Large intestine (tissue), 3 donors: ENCODE measurements around the gene MAP1B. TPM values are rescaled to one million over a fixed set of nuclear protein-coding genes. Genes with fewer than 3 reads are reported as not detected.

ENCODE experiments used
- DNase-seq, 2 donors: peaks; one replicate each; pipeline versions ENCODE4 v3.0.0 to v3.0.0-alpha.2; 2013
- H3K27ac ChIP-seq: one replicate; pipeline ENCODE4 v1.5.1; 2013; ENCODE audit warnings: low read length
- H3K27me3 ChIP-seq: 2 replicates; pipeline ENCODE4 v1.6.1; 2013; ENCODE audit warnings: low read length; ENCODE audit not compliant: control insufficient read depth, insufficient read depth
- H3K36me3 ChIP-seq: 2 replicates; pipeline ENCODE4 v1.6.1; 2013; ENCODE audit warnings: low read length; ENCODE audit not compliant: control insufficient read depth, insufficient read depth
- H3K4me1 ChIP-seq: one replicate; pipeline ENCODE4 v1.6.1; 2013; ENCODE audit warnings: low read length; ENCODE audit not compliant: control insufficient read depth, insufficient read depth
- H3K4me3 ChIP-seq: one replicate; pipeline ENCODE4 v1.5.1; 2013; ENCODE audit warnings: low read length
- H3K9me3 ChIP-seq: one replicate; pipeline ENCODE4 v1.6.1; 2013; ENCODE audit warnings: mild to moderate bottlenecking, low read depth, low read length, moderate library complexity; ENCODE audit not compliant: control insufficient read depth
- WGBS: methylation state at CpG from one replicate; pipeline ENCODE4 v1.1.5; 2013; ENCODE audit warnings: low lambda C conversion rate; ENCODE audit not compliant: insufficient coverage; 5-methylcytosine and 5-hydroxymethylcytosine counted together
- polyA plus RNA-seq: library from polyadenylated mRNA; unstranded; fragments of 120-200 nt; gene quantifications from one replicate; pipeline ENCODE4 v1.2.1, GENCODE V29; 2013

Gene MAP1B
- polyA plus RNA-seq, 1 donor, result 31.0 TPM

DNA sequence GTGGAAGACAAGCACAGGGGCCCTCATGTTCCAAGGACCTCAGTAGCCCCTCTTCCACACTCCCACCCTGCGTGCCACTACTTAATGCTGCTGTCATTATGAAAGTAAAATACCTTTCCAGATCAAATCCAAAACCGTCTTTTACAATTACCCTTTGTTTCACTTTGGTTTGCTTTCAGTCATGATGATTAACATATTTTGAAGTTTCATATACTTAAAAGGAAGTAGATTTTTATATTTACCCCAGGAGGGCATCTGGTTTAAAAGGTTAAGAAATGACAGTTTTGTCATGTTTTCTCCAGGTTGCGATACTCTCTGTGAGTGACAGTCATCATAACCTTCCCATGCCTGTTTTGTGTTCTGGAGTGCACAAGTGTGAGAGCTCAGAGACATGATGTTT is 13.5 kb upstream of the MAP1B start:
- Histone ChIP-seq H3K4me3 (no peak overlapping the region), H3K36me3 (no peaks in the 10 kb centered on the region), H3K27me3 (no peaks in the 10 kb centered on the region), H3K27ac (no peak overlapping the region), H3K9me3 (no peaks in the 10 kb centered on the region), H3K4me1 (no peaks in the 10 kb centered on the region)
- 80% methylated on average over 1 of the region's 3 CpGs for WGBS
- DNase-seq, result no peak

DNA sequence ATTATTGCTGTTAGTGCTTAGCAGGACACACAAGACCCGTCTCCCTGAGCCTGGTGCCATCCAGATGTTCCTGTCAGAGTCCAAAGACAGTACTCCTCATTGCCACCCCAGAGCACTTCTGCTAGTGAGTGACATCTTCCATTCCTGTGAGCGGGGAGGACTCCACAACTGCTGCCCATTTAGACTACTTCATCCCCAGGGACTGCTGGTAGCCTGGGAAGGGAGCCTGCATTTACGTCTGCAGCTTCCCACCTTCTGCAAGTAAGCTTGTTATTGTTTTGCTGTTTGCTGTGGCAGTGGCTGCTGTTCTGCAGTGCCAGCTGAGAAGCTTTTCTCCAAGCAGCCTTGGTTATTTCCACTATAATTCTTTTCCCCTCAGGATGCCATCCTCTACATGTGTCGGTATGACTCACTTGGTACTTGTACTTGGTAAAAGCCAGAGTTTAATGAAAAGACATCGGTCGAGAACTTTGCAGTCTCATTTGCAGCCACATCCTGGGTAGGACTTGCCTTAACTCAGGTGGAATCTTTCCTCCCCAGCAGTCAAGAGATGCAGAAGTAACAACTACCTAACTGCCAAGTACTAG is 10.6 kb upstream of the MAP1B start:
- Histone ChIP-seq H3K9me3 (no peaks in the 10 kb centered on the region), H3K4me3 (no peak overlapping the region), H3K4me1 (no peaks in the 10 kb centered on the region), H3K27ac (no peak overlapping the region), H3K36me3 (no peaks in the 10 kb centered on the region), H3K27me3 (no peaks in the 10 kb centered on the region)
- DNase-seq, result no peak
- no CpG with 5 or more reads among the region's 6 CpGs for WGBS

DNA sequence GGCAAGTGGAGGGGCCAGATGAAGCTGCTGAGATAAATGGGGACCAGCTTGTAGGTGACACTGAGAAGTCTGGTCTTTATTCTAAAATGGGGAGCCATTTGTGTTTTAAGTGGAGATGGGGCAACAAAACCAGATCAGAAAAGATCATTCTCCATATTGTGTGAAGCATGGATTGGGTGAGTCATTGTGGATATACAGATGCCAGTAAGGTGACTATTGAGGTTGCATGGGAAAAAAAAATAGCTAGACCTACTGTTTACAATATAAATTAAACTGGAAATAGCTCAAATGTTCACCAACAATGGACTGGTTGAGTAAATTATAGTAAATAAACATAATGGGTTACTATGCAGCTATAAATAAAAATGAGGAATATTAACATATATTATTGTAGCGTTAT is 5.4 kb upstream of the MAP1B start:
- no peak for DNase-seq
- 100% methylated on average over 1 of the region's 1 CpG for WGBS

DNA sequence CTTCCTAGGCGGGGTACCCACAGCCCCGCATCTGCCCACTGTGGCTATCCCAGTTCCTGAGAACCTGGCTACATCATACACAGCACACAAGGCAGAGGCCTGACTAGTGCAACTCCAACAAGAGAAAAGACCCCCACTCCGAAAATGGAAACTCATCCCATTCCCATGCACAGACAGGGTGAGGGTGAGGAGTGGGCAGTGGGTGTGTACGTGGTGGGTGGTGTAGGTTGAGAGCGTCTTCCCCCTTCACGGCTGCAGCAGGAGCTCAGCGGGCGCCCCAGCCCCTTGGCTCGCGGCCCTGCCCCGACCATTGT is 501 bp upstream of the MAP1B start:
- no peak overlapping the region for H3K27ac ChIP-seq
- no CpG with 5 or more reads among the region's 11 CpGs for WGBS
- H3K36me3 ChIP-seq, result no peaks in the 10 kb centered on the region

More for the DNA sequence above, 5.4 kb upstream of the MAP1B start:
- Histone ChIP-seq H3K4me1 (no peaks in the 10 kb centered on the region), H3K9me3 (no peaks in the 10 kb centered on the region), H3K36me3 (no peaks in the 10 kb centered on the region), H3K27me3 (peaks cover 15% of the 10 kb centered on the region), H3K4me3 (no peak overlapping the region), H3K27ac (no peak overlapping the region)

DNA sequence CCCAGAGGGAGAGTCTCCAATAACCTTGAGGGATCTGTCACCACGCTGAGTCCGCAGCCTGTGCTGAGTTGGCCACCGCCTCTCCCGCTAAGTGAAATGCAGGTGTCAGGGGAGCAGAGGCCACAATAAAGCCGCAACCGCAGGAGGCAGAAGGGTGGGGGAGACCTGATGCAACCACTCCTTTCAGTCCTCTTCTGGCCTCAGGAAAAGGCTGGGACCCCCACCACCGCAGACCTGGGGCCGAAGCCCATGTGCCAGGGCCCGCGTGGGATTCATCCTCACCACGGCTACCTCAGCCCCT is 576 bp downstream of the MAP1B start:
- Histone ChIP-seq H3K27ac (peak overlapping the region; percentile 45), H3K27me3 (peaks cover 58% of the 10 kb centered on the region)
- no CpG with 5 or more reads among the region's 11 CpGs for WGBS

More for the DNA sequence above, 501 bp upstream of the MAP1B start:
- Histone ChIP-seq H3K27me3 (peaks cover 50% of the 10 kb centered on the region), H3K4me3 (peak overlapping the region; percentile 62), H3K4me1 (peaks cover 2% of the 10 kb centered on the region), H3K9me3 (peaks cover 5% of the 10 kb centered on the region)
- no peak for DNase-seq

DNA sequence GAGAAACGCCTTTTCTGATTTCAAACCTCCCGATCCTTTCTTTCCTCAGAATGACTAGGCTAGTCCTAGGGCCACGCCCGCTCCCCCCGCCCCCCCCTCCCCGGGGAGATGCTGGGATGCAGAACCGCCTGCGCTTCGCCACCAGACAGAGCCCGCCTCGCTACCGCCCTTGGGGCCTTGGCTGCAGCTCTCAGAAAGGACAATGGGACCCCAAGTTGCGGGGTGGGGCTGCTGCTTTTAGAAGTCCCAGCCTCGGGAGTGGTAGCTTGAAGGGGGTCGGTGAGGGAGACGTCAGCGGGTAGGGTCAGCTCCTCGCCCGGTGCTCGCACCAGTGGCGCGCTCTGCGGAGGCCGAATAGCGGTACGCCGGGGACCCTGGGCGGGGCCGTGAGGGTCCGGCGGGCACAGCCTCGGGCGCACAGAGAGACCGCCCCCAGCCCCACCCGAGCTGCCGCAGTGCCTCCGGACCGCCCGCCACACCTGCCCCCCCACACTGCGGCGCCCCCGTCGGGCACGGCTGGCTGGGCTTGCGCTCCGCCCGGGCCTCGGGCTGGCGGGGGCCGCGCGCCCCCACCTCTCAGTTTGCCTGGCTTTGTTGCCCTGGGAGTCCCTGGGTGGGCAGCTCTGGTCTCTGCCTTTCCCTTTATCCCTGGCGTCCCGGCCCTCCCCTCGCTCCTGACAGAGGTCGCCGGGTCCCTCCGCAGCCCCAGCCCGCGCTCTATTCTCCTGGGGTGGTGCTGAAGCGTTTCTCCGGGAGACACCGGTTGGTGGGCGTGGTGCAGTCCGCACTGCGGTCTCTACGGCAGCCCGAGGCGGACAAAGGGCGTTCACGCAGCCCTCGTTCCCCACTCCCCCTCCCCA is 1.2 kb downstream of the MAP1B start:
- no CpG with 5 or more reads among the region's 72 CpGs for WGBS
- Histone ChIP-seq H3K9me3 (peaks cover 5% of the 10 kb centered on the region), H3K27me3 (peaks cover 58% of the 10 kb centered on the region), H3K27ac (peak overlapping the region; percentile 45), H3K4me3 (peak overlapping the region; percentile 62), H3K4me1 (peaks cover 2% of the 10 kb centered on the region), H3K36me3 (no peaks in the 10 kb centered on the region)
- peak; percentile 24 to 51 for DNase-seq

More for the DNA sequence above, 576 bp downstream of the MAP1B start:
- peak overlapping the region; percentile 62 for H3K4me3 ChIP-seq
- DNase-seq, result peak in 1 of 2 donors; percentile 27
- peaks cover 5% of the 10 kb centered on the region for H3K9me3 ChIP-seq
- no peaks in the 10 kb centered on the region for H3K36me3 ChIP-seq
- peaks cover 2% of the 10 kb centered on the region for H3K4me1 ChIP-seq

DNA sequence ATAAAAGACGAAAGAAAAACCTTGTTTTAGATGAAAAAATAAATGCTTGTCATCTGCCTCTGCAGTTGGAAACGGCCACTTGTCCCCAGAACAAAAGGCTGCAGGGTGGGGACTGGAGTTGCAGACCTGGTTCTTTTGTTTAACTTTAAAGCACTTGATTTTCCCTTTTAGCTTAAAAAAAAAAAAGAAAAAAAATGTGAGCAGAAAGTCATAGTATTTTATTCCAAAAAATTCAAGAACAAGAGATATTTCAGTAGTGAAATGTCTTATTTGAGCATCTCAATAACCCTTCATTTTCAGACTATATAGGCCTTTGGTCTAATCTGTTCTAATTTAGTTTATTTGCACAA is 1.8 kb downstream of the MAP1B start:
- 0% methylated on average over 1 of the region's 2 CpGs for WGBS
- Histone ChIP-seq H3K36me3 (no peaks in the 10 kb centered on the region), H3K4me1 (peaks cover 2% of the 10 kb centered on the region), H3K27ac (peak overlapping the region; percentile 23), H3K9me3 (peaks cover 5% of the 10 kb centered on the region), H3K27me3 (peaks cover 58% of the 10 kb centered on the region), H3K4me3 (peak overlapping the region; percentile 62)
- no peak for DNase-seq

DNA sequence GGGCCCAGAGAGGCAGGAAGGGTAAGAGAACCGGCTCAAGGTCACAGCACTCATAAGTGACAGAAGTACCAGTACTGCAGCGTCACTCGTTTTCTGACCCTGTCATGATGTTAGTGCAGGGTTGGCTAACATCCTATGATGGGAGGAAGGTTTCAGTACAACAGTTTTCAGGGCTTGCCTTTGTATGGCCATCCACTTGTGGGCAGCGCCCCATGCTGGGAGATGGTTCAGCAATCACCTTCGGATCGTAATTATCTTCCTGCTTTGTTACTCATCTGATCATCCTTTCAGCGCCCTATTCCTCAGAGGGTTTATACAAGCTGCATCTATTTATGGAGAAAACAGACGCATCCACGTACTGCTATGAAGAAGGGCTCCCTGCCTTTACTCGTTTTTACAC is 2.4 kb downstream of the MAP1B start:
- DNase-seq, result no peak
- Histone ChIP-seq H3K4me3 (no peak overlapping the region), H3K4me1 (peaks cover 2% of the 10 kb centered on the region), H3K27ac (no peak overlapping the region), H3K27me3 (peaks cover 52% of the 10 kb centered on the region), H3K9me3 (peaks cover 5% of the 10 kb centered on the region), H3K36me3 (no peaks in the 10 kb centered on the region)
- 80% methylated on average over 1 of the region's 10 CpGs for WGBS

DNA sequence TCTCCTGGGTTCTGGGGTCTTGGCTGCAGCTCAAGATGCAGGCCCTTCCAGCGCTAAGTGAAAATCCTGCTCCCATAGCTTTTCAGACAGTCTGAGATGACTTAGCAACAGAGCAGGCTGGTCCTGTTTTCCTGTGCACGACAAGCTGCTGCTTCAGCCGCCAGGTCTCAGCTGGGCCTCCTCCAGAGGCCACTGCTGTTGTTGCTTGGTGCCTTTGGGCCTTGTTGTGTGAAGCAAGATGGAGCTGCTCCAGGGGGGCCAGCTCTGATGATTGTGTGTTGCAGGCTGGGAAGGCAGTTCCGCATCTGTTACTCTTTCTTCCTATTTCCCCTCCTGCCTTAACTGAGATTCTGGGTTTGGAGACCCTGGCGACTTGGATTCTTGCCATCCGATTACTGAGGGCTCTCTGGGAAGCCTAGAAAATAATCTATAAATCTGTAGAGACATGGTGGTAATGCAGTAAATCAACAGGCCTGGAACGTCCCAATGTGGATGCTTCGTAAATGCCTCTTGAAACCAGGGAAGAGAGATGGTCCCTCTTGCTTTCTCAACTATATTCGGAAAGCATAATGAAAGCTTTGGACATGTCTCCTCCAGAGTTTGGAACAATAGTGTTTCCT is 3.2 kb downstream of the MAP1B start:
- H3K27ac ChIP-seq, result no peak overlapping the region
- H3K4me3 ChIP-seq, result no peak overlapping the region
- WGBS, result no CpG with 5 or more reads among the region's 9 CpGs

DNA sequence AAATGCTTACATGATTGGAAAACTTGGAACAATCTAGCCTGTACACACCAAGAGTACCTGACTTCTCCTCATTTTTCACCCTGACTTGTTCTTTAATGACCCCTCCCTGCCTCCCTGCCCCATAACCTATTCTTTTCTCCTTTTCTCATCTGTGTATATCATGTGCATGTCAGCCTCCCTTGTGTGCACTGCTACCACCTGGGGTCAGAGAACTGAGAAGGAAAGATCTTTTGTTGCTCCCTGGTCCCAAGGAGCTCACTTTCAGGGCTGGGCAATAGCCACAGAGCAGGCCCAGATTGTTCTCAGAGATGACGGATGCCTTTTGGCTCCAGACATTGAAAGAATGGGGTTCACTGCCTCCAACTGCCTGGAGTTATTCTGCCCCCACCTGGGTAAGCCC is 5.1 kb downstream of the MAP1B start:
- no peak for DNase-seq
- Histone ChIP-seq H3K36me3 (no peaks in the 10 kb centered on the region), H3K9me3 (peaks cover 3% of the 10 kb centered on the region), H3K27ac (no peak overlapping the region), H3K4me3 (no peak overlapping the region), H3K27me3 (peaks cover 37% of the 10 kb centered on the region), H3K4me1 (peaks cover 2% of the 10 kb centered on the region)
- WGBS, result no CpG with 5 or more reads among the region's 1 CpG

More for the DNA sequence above, 3.2 kb downstream of the MAP1B start:
- Histone ChIP-seq H3K9me3 (peaks cover 5% of the 10 kb centered on the region), H3K27me3 (peaks cover 51% of the 10 kb centered on the region), H3K4me1 (peaks cover 2% of the 10 kb centered on the region), H3K36me3 (no peaks in the 10 kb centered on the region)
- DNase-seq, result no peak
